HG03280 (cell line): Measurements from ENCODE around the gene HMX1.

Source experiments
- ATAC-seq: cut with Tn5 transposase; IDR thresholded peaks from one replicate; pipeline ENCODE4 v1.9.1; 2021; ENCODE audit warnings: mild to moderate bottlenecking, moderate library complexity; ENCODE audit not compliant: unreplicated experiment

The HMX1 gene

DNA sequence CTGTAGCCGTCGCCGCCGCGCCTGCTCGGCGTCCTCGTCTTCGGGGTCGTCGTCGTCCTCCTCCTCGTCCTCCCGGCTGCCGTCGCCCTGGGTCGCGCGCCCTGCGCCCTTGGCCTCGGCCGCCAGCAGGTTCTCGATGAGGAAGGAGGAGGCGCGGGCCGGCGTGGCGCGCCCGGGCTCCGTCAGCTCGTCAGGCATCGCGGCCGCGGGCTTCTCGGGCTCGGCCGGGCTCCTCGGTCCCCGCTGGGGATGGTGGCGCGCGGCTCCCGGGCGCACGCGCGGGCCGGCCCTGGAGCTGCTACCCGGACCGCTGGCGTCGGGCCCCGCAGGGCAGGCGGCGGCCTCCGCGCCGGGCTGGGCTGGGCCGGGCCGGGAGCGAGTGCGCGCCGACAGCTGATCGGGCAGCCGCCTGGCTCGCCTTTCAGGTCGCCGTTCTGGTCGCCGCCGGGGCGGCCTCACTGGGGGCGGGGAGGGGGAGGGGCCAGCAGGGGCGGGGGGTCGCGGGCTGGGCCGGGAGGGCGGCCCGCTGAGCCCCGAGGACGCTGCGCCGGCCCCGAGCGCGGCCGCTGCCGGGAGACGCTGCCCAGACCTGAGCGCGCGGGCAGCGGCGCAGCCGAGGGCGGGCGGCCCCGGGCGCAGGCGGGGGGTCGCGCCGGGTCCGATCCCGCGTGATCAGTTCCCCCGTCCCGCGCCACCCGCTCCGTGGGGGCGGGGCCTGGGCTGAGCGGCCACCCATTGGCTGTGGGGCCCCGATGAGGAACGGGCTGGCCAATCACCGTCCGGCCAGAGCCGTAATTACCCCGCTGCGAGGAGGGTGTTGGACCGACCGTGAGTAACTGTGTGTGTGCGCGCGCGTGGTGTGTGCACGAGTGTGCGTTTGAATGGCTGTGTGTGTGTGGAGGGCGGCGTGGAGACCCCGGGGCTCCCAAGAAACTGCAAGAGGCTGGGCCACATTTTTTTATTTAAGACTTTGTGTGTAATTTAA, at the start of gene HMX1:
TSS of gene HMX1 (minus strand) at position 423 of the 985 bp plus-strand sequence. CDS start at position 198, 225 bp downstream.
- no peak for ATAC-seq

DNA sequence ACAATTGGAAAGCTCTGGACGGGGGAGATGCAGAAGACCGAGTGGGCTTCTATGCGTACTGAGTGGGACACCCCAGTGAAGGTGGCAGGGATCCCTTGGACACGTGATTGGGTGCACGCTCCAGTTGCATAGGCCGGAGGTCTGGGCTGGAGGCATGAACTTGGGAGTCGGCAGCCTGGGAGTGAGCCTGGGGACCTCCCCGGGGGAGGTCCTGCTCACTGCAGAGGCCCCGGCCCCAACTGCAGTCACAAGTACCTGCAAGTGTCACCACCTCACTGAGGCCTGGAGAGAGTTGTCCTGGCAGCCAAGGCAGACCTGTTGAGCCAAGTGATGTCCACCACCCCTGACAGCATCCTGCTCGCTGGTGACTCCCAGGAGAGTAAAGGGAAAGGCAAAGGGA, 49.3 kb upstream of the HMX1 start:
- no peak for ATAC-seq

DNA sequence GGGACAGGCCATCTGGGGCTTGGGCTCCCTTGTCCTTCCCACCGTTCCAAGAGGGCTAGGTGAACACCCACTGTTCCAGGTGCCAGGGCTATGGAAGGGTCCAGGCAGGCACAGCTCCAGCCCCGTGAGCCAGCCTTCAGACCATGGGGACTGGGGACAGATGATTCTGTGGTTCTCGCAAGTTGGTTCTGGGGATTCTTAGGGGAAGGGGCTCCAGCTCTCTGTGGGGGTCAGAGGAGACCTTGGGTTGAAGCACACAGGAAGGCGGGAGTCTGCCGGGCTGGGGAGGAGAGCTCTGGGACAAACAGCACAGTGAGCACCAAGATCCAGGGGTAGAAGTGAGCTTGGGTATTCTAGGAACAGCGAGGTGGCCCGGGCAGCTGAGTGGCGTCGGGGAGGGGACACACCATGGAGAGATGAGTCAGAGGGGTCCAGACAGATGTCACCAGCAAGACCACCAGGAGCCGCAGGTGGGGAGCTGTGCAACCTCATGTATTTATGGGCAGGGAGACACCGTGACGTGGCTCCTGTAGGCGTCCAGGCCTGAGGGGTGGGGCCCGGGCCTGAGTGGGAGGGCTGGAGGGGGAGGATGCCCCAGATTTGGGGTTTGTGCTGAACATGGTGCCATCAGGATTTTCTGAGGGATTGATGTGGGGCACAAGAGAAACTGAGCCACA, 48.8 kb upstream of the HMX1 start:
- no peak for ATAC-seq

DNA sequence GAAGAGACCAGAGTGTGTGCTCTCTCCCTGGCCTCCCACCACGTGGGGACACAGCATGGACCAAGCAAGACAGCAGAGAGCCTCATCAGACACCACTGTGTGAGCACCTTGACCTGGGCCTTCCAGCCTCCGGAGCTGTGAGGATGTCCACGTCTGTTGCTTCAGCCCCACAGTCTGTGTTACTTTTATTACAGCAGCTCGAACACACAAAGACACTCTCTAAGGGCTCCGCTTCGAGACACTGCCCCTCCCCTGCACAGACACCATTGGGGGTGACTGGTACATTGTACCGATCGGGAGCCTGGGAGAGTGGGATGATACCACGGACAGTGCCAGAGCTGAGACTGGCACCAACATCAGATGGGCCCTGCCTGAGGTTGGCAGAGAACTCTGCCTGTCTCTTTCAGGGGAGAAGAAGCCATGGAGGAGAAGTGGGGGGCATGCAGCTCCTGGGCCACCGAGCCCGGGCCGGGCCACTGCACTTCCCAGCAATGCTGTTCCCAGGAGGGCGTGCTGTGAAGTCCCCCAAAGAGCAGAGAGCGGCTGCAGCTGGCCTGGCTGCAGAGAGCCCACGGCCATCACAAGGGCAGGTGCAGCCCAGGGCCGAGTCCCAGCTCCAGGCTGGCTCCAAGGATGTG, 48.1 kb upstream of the HMX1 start:
- no peak for ATAC-seq

DNA sequence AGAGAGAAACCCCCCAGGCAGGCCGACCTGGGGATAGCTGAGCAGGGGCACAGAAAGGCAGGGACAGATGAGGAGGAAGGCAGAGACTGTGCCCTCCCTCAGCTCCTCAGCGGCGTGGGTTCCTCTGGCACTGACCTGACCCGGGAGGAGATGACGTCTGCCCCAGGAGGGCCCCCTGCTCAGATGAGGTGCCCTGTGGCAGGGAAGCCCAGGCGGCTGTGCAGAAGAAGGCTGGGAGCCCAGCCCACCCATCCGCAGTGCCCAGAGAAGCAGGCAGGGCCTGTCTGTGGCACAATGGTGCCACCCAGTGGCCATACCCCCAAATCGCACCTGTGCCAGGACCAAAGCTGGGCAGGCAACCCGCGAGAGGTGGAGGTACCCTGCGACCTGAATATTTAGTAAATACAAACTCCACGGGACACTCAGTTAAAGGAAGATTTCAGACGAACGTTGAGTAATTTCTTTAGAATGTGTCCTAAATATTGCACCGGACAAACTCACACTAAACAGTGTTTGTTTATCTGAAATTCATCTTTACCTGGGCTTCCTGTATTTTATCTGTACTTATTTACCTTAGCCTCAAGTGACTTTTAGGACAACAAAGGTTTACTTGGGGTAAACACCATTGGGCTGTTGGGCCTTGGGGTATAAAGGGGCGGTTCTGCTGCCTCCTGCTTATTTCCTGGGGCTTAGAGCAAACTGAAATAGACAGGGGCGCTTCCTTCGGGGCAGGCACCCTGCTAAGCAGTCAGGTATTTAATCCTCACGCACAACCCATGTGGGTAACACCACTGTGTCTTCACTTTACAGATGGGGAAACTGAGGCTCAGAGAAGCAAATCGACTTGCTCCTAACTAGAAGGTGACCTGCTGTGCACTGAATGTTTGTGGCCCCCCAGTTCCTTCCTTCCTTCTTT, 46.5 kb upstream of the HMX1 start:
- ATAC-seq = peak; percentile 72

DNA sequence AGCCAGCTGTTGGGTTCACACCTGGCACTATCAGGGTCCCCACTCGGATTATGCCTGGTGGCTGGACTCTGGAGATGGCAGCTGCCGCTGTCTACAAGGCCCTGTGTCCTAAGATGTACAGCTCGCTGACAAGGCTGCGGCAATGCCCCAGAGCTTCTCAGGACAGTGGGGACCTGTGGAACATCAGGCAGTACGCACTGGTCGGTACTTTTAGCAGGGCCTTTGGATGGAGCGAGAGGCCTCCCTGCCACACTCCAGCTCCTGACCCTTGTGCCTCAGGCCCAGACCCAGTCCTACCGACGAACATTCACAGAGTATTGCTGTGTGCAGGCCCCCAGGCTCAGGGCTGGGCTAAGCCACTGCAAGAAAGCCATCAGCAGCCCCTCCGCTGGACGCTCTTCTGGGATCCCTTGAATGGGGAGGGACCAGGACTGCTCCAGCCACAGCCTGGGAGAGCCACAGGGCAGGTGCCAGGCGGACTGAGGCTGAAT, 45.7 kb upstream of the HMX1 start:
- ATAC-seq = no peak

DNA sequence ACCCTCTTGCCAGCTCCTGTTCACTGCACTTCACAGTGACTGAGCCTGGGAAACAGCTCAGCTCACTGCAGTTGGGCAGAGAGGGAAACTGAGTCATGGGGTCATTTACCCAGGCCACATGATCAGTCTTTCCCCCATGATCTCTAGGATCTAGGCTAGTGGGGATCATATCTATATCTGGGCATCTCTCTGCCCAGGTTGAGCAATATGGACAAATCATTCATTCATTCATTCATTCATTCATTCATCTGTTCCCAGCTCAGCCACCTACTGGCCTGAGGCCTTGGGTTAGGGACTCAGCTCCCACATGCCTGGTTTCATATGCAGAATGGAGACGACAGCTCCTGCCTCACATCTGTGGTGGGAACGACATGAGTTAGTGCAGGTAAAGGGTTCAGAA, 45.3 kb upstream of the HMX1 start:
- ATAC-seq = no peak

DNA sequence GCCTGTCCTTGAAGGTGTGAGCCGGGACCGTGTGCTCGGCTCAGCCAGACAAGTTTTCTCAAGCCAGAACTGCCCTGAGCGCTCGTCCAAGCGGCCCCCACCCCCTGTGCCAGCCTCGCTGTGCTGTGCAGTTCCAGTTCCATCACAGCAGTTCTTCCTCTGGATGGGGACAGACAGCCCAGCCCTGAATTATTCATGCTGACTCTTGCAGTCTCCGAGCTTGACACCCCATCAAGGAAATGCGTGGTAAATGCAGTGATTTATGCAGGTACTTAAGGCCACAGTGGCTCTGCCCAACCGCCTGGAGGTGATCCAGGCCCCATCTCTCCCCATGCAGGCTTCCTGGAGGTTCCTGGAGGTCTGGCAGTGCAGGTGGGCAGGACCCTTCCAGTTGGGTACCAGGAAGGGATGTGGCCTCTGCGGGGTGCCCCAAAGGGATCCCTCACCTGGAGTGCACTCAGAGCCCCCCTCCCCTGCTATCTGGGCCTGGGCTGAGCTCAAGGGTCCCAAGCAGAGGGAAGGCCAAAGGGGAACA, 44.8 kb upstream of the HMX1 start:
- ATAC-seq = no peak

DNA sequence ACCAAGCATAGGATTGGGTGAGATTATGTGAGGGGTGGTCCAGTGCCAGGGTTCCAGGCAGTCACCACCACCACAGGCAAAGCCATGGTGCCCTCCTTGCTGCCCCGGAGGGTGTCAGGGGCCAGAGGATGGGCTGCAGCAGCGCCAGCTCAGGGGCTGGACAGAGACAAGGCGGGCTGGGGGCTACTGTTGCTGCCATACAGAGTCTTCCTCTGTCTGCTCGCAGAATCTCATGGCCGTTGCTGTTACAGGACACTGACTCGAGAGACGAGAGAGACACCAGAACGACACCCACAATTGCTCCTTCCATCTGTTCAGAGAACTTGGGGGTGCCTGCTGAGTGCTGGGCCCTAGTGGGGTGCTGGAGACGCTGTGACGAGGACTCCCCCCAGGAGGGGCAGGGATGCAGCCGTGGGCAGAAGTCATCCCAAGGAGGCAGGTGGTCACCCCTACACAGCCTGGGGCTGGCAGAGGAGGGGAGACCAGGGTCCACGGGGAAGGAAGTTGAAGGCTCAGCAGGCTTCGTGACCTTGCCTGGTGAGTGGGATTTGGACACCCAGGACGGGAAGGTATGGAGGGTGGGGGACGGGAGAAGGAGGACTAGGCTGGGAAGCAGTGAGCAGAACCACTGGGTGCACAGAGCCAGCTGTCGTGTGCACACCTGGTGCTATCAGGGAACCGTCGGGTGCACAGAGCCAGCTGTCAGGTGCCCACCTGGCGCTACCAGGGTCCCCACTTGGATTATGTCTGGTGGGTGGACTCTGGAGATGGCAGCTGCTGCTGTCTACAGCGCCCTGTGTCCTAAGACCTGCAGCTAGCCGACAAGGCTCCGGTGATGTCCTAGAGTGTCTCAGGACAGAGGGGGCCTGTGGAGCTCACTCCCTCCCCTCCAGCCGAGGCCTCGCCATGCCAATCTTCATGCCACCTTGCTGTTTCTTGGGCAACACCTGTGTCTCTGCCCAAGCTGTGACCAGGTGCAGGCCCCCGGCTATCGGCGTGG, 43.9 kb upstream of the HMX1 start:
- no peak for ATAC-seq

DNA sequence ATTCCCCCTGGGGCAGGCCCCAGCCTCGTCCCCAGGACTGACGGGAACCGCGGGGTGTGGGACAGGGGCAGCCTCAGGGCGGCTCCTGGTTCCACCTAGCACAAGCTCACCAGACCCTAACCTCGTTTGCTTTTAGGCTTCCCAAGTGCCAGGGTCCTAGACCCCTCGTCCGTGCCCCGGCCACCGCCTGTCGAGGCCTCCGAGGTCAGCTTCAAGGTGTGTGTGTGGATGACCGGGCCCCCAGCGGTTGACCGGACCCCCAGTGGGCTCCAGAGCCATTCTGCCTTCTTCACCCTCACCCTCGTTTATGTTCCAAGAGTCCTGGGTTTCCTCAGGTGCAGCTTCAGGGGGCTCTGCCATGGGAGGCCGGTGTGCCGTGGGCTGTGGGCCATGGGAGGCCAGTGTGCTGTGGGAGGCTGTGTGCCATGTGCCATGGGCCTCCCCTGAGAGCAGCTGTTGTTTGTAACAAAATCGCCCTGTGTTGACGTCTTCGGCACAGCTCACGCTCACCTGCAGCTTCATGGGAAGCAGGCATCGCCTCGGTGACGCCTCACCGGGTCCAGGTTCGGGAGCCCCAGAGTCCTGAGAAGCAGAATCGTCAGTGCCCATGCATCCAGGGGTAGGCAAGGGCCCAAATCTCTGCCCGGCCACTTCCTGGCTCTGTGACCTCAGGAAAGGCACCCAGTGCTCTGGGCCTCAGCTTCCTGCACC, 43.0 kb upstream of the HMX1 start:
- no peak for ATAC-seq

DNA sequence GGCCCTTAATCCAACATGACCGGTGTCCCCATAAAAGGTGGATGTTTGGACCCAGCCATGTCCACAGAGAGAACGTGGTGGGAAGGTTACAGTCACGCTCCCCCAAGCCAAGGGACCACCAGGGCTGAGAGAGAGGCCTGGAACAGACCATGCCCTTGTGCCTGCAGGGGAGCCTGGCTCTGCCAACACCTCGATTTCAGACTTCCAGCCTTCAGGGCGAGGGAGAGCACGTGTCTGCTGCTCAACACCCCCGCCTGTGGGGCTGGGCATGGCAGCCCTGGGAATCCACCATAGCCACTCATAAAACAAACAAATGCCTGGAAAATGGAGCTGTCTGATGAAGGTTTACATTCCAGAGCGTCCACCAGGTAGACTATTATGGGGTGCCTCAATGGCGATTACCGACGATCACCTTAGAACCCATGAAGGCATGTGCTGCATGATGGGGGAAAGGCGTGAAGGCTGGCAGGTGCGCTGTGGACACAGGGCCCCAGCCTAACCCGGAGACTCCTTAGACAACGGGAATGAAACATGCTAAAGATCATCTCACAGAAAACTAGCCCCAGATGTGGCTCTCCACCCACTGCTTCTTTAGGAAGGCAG, 42.3 kb upstream of the HMX1 start:
- no peak for ATAC-seq

DNA sequence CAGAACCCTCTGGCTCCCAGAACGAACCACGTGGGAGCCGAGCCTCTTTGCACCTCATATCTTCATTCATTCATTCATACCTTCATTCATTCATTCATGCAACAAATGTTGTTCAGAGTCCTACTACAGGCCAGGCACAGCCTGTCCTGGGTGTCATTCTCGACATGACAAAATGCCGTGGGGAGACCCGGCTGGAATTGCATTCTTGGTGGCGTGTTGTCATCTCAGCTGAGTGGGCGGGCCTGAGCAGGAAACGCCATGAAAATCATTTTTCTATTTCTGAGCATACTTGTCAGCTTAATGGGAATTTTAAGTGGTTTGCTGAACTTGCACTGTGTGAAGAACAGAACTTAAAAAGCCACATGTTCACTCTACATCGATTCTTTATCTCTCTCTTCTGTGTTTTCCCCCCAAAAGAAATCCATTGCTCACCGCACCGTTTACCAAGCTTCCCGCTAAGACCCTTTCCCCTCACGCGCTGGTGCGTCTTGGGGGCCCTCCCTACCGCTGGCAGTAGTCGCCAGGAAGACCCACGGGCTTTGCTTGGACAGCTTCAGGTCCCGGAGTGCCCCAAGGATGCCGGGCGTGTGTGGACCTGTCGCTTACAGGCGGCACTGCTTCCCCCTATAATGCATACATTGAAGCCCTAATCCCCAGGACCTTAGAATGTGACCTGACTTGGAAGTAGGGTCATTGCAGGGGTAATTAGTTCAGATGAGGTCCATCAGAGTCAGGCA, 41.6 kb upstream of the HMX1 start:
- ATAC-seq = no peak

DNA sequence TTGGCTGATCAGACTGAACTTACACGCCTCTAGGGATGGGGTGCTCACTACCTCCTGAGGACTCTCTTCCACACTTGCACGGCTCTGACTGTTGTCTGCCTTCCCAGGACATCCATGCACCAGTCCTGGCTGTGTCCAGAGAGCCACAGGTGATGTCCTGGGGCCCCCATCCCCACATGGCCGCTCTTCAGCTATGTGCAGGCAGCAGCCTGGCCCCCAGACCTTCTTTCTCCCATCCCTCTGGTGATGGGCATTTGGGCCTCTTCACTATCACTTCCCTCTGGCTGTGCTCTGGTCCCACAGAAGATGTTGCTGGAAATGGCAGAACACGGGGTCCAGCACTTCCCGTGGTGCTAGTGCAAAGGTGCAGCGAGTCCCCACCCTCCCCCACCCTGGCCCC, 40.9 kb upstream of the HMX1 start:
- no peak for ATAC-seq

DNA sequence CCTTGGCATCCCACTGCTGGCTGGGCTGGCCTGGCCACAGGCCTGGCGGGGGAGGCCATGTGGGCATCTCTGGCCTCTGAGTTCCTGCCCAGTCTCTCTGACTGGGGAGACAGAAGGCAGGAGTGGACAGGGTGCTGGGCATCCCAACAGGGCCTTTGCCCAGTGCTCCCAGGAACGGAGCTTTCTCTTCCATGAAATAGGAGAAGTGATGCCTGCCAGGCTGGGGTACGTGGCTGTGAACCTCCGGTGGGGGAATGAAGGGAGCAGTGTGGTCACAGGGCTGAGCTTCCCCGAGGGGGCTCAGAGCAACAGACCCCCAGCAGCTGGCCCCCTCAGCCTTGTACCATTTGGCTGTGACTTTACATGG, 40.4 kb upstream of the HMX1 start:
- ATAC-seq = no peak

DNA sequence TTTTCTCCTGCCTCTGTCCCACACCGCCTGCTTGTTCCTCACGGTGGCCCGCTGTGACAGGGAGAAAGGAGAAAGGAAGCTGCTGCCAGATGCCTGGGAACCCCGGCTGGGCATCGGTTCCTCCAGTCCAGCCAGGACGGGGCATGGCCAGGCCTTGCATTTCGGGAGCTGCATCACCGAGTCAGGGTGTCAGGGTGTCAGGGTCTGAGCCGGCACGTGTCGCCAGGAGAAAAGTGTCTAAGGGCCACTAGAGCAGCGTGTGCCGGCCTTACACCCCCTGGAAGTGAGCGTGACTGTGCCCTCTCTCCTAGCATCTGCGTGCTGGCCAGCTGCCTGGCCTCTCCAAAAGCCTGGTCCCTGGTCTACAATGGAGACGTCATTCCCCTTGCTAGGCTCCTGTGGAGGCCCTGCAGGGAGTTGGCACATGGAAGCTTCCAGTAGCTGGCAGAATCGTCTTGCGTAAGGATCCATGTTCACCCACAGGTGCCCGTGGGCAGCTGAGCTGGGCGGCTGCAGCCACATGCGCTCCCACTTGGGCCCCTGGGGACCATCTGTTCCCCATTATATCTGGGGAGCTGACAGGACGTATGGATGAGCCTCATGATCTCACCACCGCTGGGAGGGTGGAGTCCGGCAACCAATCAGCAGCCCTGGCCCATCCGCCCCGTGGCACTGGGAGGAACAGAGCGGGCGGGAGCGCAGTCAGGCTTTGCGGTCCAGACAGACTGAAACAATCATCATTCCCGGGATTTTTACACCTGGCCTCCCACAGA, 39.9 kb upstream of the HMX1 start:
- ATAC-seq = no peak

DNA sequence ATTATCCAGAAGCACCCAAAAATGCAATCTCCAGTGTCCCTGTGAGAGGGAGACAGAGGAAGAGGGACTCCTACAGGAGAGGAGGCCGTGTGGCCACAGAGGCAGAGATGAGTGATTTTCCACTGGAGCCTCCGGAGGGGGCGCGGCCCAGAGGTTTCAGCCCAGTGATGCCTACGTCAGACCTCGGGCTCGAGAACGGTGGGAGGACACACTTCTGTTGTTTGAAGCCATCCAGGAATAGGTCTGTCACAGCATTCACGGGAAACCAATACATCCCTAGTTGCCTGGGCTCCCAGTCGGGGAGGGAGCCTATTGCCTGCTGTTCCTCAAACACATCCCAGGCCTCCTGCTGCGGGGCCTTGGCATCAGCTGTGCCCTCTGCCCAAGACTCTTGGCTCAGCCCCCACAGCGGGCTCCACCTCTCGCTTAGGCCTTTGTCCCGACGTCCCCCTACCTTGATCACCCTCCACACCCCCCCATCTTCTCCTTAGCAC, 39.2 kb upstream of the HMX1 start:
- no peak for ATAC-seq
